Measurements from ENCODE around the gene ZBTB16.

DNA sequence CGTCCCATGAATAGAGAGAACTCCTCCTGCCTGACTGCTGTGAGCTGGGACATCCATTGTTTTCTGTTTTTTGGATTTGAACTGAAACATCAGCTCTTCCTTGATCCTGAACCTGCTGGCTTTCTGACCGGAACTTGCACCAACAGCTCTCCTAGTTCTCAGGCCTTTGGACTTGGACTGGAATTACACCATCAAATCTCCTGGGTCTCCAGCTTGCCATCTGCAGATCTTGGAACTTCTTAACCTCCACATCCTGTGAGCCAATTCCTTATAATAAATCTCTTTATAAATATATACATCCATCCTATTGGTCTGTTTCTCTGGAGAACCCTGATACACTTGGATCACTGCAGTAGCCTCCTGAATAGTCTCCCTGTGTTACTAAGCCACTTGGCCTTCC lies 42.5 kb upstream of the ZBTB16 start:
- TF ChIP-seq, protein P1, sequence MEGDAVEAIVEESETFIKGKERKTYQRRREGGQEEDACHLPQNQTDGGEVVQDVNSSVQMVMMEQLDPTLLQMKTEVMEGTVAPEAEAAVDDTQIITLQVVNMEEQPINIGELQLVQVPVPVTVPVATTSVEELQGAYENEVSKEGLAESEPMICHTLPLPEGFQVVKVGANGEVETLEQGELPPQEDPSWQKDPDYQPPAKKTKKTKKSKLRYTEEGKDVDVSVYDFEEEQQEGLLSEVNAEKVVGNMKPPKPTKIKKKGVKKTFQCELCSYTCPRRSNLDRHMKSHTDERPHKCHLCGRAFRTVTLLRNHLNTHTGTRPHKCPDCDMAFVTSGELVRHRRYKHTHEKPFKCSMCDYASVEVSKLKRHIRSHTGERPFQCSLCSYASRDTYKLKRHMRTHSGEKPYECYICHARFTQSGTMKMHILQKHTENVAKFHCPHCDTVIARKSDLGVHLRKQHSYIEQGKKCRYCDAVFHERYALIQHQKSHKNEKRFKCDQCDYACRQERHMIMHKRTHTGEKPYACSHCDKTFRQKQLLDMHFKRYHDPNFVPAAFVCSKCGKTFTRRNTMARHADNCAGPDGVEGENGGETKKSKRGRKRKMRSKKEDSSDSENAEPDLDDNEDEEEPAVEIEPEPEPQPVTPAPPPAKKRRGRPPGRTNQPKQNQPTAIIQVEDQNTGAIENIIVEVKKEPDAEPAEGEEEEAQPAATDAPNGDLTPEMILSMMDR (optimal IDR thresholded peaks at IDR 0.05 in 1 of 3, IDR thresholded peaks at IDR 0.05 in 1 of 3, conservative IDR thresholded peaks at IDR 0.05 in 1 of 3; ENCODE audit: extremely low read depth in 1 of 3, insufficient read depth in 2 of 3, low read length in 3 of 3), result no peak
- no peak for TF ChIP-seq EZH2 (IDR thresholded peaks at IDR 0.05; ENCODE audit: low read length)
